Stomach (tissue), 4 donors: ENCODE results near the gene DCDC2C.

Experiments
- EP300 ChIP-seq: sonication (generic); formaldehyde crosslinking; IDR thresholded peaks from one replicate; pipeline ENCODE4 v1.6.1; 2017; ENCODE audit warnings: antibody characterized with exemption
- POLR2AphosphoS5 ChIP-seq, 3 donors: sonication (generic); formaldehyde crosslinking; IDR thresholded peaks; one replicate each; pipeline ENCODE4 v1.6.1; 2016; ENCODE audit warnings: antibody characterized with exemption in 3 of 3
- TF ChIP-seq, protein P1 (sequence below), 7 experiments: fragments of 450-650 bp in 4 of 7; fragments of 200-600 bp in 3 of 7; sonication (generic) in 3 of 7; IDR thresholded peaks; one replicate each; pipeline ENCODE4 v1.5.1; 2016 to 2019; ENCODE audit warnings: antibody characterized with exemption in 7 of 7, control low read depth in 2 of 7, mild to moderate bottlenecking in 1 of 7

DNA sequence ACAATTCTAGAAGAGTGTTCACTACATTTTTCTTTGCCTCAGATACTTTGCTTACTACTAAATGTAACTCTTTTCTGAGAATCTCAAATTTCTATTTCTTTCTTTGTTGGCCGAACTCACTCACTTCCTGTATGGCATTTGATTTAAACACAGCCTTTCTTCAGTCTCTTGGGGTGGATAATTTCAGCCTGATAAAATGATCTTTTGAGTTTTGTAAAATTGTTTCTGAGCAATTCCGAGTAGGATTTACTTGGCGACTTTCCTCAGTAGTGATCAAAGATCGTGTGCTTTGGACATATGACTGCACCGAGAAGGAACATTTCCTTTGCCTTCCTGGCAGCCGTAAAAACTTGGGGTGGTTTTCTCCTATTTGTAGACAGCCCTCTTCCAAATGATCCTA is 127.4 kb downstream of the DCDC2C start:
- TF ChIP-seq POLR2AphosphoS5 (IDR thresholded peaks at IDR 0.05) (no peak), EP300 (no peak)
- TF ChIP-seq, protein P1, sequence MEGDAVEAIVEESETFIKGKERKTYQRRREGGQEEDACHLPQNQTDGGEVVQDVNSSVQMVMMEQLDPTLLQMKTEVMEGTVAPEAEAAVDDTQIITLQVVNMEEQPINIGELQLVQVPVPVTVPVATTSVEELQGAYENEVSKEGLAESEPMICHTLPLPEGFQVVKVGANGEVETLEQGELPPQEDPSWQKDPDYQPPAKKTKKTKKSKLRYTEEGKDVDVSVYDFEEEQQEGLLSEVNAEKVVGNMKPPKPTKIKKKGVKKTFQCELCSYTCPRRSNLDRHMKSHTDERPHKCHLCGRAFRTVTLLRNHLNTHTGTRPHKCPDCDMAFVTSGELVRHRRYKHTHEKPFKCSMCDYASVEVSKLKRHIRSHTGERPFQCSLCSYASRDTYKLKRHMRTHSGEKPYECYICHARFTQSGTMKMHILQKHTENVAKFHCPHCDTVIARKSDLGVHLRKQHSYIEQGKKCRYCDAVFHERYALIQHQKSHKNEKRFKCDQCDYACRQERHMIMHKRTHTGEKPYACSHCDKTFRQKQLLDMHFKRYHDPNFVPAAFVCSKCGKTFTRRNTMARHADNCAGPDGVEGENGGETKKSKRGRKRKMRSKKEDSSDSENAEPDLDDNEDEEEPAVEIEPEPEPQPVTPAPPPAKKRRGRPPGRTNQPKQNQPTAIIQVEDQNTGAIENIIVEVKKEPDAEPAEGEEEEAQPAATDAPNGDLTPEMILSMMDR (IDR thresholded peaks at IDR 0.05), result no peak
